NT2/D1 (cell line): ENCODE results near the gene WAS.

Source experiments
- YY1 ChIP-seq: IDR thresholded peaks from 2 replicates; pipeline ENCODE4 v1.6.1; 2011; ENCODE audit not compliant: insufficient read length, insufficient read depth
- ZNF274 ChIP-seq: IDR thresholded peaks from 2 replicates; pipeline ENCODE4 v1.6.1; 2011; ENCODE audit warnings: mild to moderate bottlenecking, low read depth, low read length

- no peak for TF ChIP-seq YY1
- no peak for TF ChIP-seq ZNF274
These were observed 20.3 kb downstream of the WAS start for GRCh38 chrX:48703642-48704481.
